Nephron (organoid): Measurements from ENCODE around the gene ETV3.
A peak's percentile ranks its signal among the peaks of the same experiment; 100 is the strongest.
"Not testable (repeated sequence)": the region's sequence is repeated elsewhere in the genome, so short reads cannot be mapped to it uniquely, and the experiment has no call there.

Source experiments
- H3K27ac Mint-ChIP-seq, 3 experiments: 2 replicates each; pipeline ENCODE4 v1.8.0; 2020; ENCODE audit warnings: mixed read lengths in 3 of 3, mild to moderate bottlenecking in 2 of 3, moderate library complexity in 1 of 3
- H3K27me3 Mint-ChIP-seq: 2 replicates; pipeline ENCODE4 v1.8.0; 2021; ENCODE audit warnings: low read depth, mild to moderate bottlenecking, moderate library complexity, mixed read lengths
- H3K36me3 Mint-ChIP-seq: 2 replicates; pipeline ENCODE4 v1.8.0; 2020; ENCODE audit warnings: low read depth, mixed read lengths
- H3K4me1 Mint-ChIP-seq: 2 replicates; pipeline ENCODE4 v1.8.0; 2020; ENCODE audit warnings: mixed read lengths
- H3K4me3 Mint-ChIP-seq, 3 experiments: 2 replicates each; pipeline ENCODE4 v1.8.0; 2020; ENCODE audit warnings: mild to moderate bottlenecking in 3 of 3, mixed read lengths in 3 of 3, moderate library complexity in 2 of 3
- H3K9me3 Mint-ChIP-seq: 2 replicates; pipeline ENCODE4 v1.8.0; 2020; ENCODE audit warnings: mixed read lengths
- CTCF ChIP-seq, 3 experiments: fragments of 200-600 bp; sonication (generic); IDR thresholded peaks; one replicate each; pipeline ENCODE4 v1.5.0; 2021; ENCODE audit warnings: antibody characterized with exemption in 3 of 3; ENCODE audit not compliant: unreplicated experiment in 3 of 3

ETV3 gene

GRCh38 chr1:157178490-157178889 lies 40.3 kb upstream of the ETV3 start:
- H3K27ac Mint-ChIP-seq: peak overlapping the region in 2 of 3 experiments; percentile 13 to 59
- H3K27me3 Mint-ChIP-seq: peaks cover 10% of the 10 kb centered on the region
- TF ChIP-seq CTCF (IDR thresholded peaks at IDR 0.05; ENCODE audit: unreplicated experiment in 3 of 3): no peak
- H3K36me3 Mint-ChIP-seq: no peaks in the 10 kb centered on the region
- H3K9me3 Mint-ChIP-seq: no peaks in the 10 kb centered on the region
- no peak overlapping the region for H3K4me3 Mint-ChIP-seq
- H3K4me1 Mint-ChIP-seq: peaks cover 11% of the 10 kb centered on the region

GRCh38 chr1:157177733-157178394 lies 39.7 kb upstream of the ETV3 start:
- peaks cover 13% of the 10 kb centered on the region for H3K27me3 Mint-ChIP-seq
- no peaks in the 10 kb centered on the region for H3K9me3 Mint-ChIP-seq
- no peak for TF ChIP-seq CTCF (IDR thresholded peaks at IDR 0.05; ENCODE audit: unreplicated experiment in 3 of 3)
- H3K36me3 Mint-ChIP-seq: no peaks in the 10 kb centered on the region
- H3K4me3 Mint-ChIP-seq: no peak overlapping the region
- peaks cover 11% of the 10 kb centered on the region for H3K4me1 Mint-ChIP-seq
- peak overlapping the region in 2 of 3 experiments; percentile 13 to 59 for H3K27ac Mint-ChIP-seq

- H3K27ac Mint-ChIP-seq: no peak overlapping the region
- H3K36me3 Mint-ChIP-seq: no peaks in the 10 kb centered on the region
- no peak overlapping the region for H3K4me3 Mint-ChIP-seq
- peaks cover 16% of the 10 kb centered on the region for H3K27me3 Mint-ChIP-seq
- TF ChIP-seq CTCF (IDR thresholded peaks at IDR 0.05; ENCODE audit: unreplicated experiment in 3 of 3): no peak
- no peaks in the 10 kb centered on the region for H3K9me3 Mint-ChIP-seq
- H3K4me1 Mint-ChIP-seq: peaks cover 7% of the 10 kb centered on the region
These were observed 38.5 kb upstream of the ETV3 start for GRCh38 chr1:157176591-157177121.

GRCh38 chr1:157176016-157176415 lies 37.8 kb upstream of the ETV3 start:
- no peak for TF ChIP-seq CTCF (IDR thresholded peaks at IDR 0.05; ENCODE audit: unreplicated experiment in 3 of 3)
- Mint-ChIP-seq H3K27ac (peak overlapping the region in 1 of 3 experiments; percentile 5), H3K27me3 (peaks cover 20% of the 10 kb centered on the region), H3K4me1 (peaks cover 7% of the 10 kb centered on the region), H3K4me3 (no peak overlapping the region), H3K36me3 (no peaks in the 10 kb centered on the region), H3K9me3 (no peaks in the 10 kb centered on the region)

GRCh38 chr1:157173900-157174410 lies 35.8 kb upstream of the ETV3 start:
- Mint-ChIP-seq H3K4me1 (no peaks in the 10 kb centered on the region), H3K4me3 (no peak overlapping the region), H3K36me3 (no peaks in the 10 kb centered on the region), H3K27me3 (peaks cover 22% of the 10 kb centered on the region), H3K9me3 (no peaks in the 10 kb centered on the region), H3K27ac (no peak overlapping the region)
- TF ChIP-seq CTCF (IDR thresholded peaks at IDR 0.05; ENCODE audit: unreplicated experiment in 3 of 3): no peak

- H3K36me3 Mint-ChIP-seq, H3K9me3 Mint-ChIP-seq, H3K27ac Mint-ChIP-seq, H3K4me3 Mint-ChIP-seq, H3K4me1 Mint-ChIP-seq: not testable (repeated sequence)
- peaks cover 22% of the 10 kb centered on the region for H3K27me3 Mint-ChIP-seq
These were observed 35.0 kb upstream of the ETV3 start for GRCh38 chr1:157173241-157173640.

- H3K36me3 Mint-ChIP-seq, H3K4me3 Mint-ChIP-seq, H3K9me3 Mint-ChIP-seq, H3K4me1 Mint-ChIP-seq: not testable (repeated sequence)
- Mint-ChIP-seq H3K27ac (peak overlapping the region in 1 of 3 experiments; percentile 35), H3K27me3 (peaks cover 22% of the 10 kb centered on the region)
These were observed 34.4 kb upstream of the ETV3 start for GRCh38 chr1:157172591-157172990.
